Tibial nerve (tissue), 3 donors: ENCODE measurements around the gene MAP3K14.

Experiments
- CTCF ChIP-seq, 5 experiments: fragments of 200-600 bp in 3 of 5; fragments of 450-650 bp in 2 of 5; sonication (generic) in 3 of 5; IDR thresholded peaks; one replicate each; pipeline ENCODE4 v1.5.1; 2016 to 2019; ENCODE audit warnings: antibody characterized with exemption in 5 of 5, mild to moderate bottlenecking in 3 of 5, moderate library complexity in 2 of 5
- POLR2A ChIP-seq, 2 donors: fragments of 450-650 bp; IDR thresholded peaks; one replicate each; pipeline ENCODE4 v1.6.1; 2017; ENCODE audit warnings: antibody characterized with exemption in 2 of 2, mild to moderate bottlenecking in 2 of 2, moderate library complexity in 2 of 2

DNA sequence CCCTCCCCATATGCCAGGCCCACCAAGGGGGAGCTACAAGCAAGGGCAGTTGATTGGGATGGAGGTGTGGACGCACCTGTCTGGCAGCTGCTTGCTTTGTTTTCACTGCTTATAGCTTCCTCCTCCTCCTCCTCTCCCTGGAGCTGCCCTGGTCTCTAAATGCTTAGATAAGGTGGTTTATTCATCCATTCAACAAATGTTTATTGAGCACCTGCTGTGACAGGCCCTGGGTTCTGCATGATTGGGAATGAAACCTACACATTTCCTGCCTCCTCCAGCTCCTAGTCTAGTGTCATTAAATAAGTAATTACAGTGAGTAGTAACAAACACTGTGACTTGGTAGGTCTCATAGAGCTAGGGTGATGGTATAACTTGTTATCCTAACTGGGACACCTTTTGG, 17.4 kb upstream of the MAP3K14 start:
- TF ChIP-seq CTCF (IDR thresholded peaks at IDR 0.05) (no peak), POLR2A (IDR thresholded peaks at IDR 0.05) (no peak)
